T-helper 1 cell (primary cell): Measurements from ENCODE around the gene SNRPD2.
"Not testable (repeated sequence)": the region's sequence is repeated elsewhere in the genome, so short reads cannot be mapped to it uniquely, and the experiment has no call there.

Source experiments
- DNase-seq, 5 donors: peaks; one replicate each; pipeline ENCODE4 v3.0.0-alpha.2; 2012 to 2020

The SNRPD2 gene

DNA sequence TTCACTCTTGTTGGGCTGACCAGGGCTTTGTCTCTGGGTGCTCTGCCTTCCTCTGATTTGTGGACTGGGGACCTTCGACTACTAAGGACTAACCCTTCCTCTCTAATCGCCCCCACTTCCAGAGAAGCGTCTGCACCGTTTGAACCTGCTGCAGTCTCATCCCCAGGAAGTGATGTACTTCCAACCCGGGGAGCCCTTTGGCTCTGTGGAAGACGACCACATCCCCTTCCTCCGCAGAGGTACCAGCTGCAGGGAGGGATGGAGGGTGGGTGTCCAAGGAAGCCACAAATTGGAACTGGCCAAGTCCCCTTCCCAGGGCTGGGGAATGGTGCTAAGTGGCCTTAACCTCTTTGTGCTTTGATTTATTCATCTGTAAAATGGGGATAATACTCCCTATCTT is 9.9 kb upstream of the SNRPD2 start:
- DNase-seq: no peak

DNA sequence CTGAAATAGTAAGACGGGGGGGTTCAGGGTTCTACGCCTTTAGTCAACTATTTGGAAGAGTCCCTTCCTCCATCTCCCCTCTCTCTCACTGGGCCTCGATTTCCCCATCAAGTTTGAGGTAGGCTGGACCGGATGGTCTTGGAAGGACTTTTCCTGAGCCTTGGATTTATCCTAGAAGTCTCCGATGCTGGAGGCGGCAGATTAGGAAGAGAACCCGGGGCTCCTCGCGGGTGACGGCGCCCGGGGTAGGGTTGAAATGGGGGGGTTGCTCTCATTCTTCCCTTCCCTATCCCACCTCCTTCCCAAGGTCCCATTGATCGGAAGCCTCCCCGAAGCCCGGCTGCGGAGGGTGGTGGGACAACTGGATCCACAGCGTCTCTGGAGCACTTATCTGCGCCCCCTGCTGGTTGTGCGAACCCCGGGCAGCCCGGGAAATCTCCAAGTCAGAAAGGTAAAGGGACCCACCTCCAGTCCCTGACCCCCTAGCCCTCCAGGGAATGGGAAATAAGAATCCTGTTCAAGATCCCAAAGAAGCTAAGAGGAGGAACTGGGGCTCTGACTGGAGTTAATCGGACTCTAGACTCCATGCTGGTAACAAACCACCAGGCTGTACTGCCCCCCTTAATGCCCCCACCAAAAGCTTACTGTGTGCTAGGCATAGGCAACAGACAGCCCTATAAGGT is 1.5 kb upstream of the SNRPD2 start:
- peak; percentile 39 to 70 (median 58) for DNase-seq

DNA sequence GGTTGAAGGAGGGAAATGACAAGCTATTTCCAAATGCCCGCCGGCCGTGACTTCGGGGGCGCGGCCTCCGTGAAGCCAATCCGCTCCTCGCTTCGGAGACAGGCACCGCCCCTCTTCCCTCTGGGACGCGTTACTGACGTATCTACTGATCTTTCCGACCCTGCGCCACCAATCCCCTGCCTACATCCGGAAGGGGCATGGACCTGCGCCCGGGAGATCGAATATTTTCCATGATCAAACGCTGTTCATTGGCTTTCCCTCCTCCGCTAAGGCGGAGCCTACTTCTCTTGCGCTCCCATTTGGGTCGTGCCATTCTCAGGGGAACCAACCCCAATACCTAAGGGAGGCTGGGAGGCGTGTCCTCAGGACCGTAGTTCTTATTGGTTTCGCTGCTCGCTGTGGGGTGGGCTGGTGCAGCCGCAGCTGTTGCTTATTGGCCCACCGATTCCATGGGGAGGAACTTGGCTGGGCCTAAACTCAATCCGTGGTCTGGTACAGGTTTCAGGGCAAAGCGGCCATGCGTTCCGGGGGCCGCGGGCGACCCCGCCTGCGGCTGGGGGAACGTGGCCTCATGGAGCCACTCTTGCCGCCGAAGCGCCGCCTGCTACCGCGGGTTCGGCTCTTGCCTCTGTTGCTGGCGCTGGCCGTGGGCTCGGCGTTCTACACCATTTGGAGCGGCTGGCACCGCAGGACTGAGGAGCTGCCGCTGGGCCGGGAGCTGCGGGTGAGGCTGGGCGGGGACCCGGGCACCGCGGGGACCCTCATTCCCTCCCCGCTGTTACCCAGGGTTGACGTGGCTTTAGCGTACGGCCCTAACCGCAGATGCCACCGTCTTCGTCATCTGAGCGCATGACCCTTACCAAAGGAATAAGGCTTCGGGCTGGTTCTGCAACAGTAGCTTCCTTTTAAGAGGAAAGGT is 693 bp upstream of the SNRPD2 start, which contains the start of gene QPCTL:
QPCTL (plus strand) TSS at position 480 of the 919 bp plus-strand sequence; CDS start at position 518, 38 bp downstream.
- DNase-seq: peak; percentile 93 to 100 (median 97)

DNA sequence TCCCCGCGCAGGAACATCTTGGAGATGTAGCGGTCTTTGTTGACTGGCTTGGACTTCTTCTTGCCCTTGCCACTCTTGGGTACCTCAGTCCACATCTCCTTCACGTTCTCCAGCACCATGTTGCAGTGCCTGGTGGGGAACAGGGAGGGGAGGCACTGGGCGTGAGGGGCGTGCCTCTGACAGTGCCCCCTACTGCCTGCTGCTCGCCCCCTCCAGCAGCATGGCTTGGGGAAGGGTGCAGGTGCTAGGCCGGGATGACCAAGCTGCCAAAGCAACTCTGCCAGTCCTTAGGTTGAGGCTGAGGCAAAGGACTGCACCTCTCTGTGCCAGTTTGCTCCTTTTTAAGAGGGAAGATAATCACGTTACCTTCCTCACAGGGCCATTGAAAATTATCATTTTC is 4.2 kb downstream of the SNRPD2 start:
- no peak for DNase-seq

DNA sequence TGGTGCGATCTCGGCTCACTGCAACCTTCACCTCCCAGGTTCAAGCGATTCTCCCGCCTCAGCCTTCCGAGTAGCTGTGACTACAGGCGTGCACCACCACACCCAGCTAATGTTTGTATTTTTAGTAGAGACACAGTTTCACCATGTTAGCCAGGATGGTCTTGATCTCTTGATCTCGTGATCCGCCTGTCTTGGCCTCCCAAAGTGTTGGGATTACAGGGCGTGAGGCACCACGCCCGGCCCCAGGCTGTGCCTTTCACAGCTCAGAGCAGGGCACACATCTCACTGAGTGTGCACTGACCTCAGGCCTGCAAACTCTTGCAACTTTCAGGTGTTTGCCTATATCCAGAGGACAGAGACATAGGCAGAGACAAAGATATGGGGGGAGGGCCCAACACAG is 6.7 kb downstream of the SNRPD2 start:
- DNase-seq: not testable (repeated sequence)

DNA sequence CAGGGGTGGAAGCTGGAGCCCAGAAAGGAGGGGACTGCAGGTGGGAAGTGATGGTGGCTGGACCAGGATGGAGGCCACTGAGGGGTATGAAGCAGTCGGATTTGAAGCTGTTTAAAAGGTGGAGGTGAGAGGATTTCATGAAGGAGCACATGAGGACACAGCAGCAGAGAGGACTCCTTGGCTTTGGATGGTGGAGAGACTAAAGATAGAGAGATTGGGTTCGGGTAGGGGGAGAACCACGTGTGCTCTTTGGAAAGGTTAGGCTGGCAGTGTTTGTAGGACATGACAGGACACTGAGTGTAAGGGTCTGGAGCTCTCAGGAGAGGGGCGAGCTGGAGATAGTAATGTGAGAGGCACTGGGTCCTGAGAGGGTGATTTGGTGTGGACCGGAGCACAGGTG is 8.8 kb downstream of the SNRPD2 start:
- no peak for DNase-seq

DNA sequence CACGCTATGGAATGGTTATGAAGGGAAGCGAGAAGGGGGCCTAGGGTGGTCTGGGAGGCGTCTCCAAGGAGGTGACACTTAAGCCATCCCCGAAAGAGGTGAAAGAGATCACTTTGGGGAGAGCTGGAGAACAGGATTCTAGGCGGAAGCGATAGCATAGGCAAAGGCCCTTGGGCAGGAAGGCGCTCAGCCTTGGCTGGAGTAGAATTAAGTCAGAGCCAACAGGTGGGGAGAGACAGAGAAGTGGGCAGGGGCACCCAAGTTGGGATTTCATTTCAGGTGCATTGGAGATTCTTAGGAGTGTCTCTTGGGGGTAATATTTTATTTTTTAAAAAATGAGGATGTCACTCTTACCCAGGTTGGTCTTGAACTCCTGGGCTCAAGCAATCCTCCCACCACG is 9.6 kb downstream of the SNRPD2 start:
- no peak for DNase-seq

DNA sequence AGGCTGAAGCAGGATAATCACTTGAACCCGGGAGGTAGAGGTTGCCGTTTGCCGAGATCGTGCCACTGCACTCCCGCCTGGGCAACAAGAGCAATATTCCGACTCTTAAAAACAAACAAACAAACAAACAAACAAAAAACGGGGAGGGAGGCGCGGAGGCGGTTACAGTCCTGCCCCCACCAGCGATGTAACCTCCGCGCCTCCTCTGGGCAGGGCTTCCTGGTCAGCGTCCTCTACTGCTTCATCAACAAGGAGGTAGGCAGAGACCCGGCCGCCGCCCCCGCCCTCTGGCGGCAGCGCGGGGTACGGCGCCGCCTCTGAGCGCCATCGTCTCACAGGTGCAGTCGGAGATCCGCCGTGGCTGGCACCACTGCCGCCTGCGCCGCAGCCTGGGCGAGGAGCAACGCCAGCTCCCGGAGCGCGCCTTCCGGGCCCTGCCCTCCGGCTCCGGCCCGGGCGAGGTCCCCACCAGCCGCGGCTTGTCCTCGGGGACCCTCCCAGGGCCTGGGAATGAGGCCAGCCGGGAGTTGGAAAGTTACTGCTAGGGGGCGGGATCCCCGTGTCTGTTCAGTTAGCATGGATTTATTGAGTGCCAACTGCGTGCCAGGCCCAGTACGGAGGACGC is 10.2 kb downstream of the SNRPD2 start:
- DNase-seq: peak; percentile 71 to 91 (median 78)

DNA sequence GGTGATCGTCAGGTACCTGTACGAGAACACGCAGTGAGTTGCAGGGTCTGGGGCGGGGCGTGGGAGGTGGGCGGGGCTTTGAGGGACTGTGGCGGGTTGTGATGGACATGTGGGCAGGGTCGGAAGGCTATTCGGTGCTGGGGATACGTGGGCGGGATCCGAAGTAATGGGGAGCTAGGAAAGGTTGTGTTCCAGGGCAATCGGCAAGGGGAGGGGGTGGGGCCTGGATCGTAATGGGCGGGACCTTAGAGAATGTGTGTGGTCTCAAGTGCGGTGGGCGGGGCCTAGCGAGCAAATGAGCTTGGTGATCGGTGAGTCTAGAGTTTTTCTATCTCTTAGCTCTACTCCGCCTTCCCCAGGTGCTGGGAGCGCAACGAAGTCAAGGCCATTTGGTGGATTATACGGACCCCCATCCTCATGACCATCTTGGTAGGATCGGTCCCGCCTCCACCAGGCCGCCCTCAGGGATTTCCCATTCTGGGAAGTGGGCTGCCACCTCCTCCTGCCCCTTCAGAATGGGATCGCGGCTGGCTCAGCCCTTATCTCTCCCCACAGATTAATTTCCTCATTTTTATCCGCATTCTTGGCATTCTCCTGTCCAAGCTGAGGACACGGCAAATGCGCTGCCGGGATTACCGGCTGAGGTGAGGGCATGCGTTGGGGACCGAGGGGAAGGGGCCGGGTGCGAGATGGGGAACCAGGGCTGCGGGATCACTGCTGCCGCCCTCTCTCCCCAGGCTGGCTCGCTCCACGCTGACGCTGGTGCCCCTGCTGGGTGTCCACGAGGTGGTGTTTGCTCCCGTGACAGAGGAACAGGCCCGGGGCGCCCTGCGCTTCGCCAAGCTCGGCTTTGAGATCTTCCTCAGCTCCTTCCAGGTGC is 14.2 kb downstream of the SNRPD2 start:
- peak; percentile 72 to 94 (median 79) for DNase-seq

DNA sequence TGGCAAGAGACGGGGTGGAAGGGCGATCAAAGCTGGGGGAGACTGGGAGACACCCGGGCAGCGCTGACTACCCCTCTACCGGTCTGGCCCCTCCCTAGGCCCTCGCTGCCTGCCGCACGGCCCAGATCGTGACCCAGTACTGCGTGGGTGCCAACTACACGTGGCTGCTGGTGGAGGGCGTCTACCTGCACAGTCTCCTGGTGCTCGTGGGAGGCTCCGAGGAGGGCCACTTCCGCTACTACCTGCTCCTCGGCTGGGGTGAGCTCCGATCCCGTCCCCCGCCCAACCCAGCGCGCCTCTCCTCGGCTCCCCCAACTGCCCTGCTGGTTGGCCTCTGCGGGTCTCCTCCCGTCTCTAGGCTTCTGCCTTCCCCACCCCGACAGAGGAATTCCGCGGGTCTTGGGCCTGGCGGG is 14.9 kb downstream of the SNRPD2 start:
- peak in 4 of 5 donors; percentile 24 to 41 (median 37) for DNase-seq

DNA sequence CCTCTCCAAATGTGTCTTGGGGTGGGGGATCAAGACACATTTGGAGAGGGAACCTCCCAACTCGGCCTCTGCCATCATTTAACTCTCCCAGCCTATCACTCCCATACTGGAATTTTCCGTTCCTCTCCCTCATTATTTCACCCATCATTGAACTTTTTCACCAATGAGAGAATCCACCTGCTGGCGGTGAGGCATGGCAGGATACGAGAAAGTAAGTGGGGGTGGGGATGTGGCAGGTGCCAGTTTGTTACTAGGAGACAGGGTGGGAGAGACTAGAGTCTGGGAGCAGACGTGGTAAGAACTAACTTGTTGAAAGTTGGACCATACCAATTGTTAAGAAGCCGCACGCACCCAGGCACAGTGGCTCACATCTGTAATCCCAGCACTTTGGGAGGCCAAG is 16.8 kb downstream of the SNRPD2 start:
- no peak for DNase-seq

DNA sequence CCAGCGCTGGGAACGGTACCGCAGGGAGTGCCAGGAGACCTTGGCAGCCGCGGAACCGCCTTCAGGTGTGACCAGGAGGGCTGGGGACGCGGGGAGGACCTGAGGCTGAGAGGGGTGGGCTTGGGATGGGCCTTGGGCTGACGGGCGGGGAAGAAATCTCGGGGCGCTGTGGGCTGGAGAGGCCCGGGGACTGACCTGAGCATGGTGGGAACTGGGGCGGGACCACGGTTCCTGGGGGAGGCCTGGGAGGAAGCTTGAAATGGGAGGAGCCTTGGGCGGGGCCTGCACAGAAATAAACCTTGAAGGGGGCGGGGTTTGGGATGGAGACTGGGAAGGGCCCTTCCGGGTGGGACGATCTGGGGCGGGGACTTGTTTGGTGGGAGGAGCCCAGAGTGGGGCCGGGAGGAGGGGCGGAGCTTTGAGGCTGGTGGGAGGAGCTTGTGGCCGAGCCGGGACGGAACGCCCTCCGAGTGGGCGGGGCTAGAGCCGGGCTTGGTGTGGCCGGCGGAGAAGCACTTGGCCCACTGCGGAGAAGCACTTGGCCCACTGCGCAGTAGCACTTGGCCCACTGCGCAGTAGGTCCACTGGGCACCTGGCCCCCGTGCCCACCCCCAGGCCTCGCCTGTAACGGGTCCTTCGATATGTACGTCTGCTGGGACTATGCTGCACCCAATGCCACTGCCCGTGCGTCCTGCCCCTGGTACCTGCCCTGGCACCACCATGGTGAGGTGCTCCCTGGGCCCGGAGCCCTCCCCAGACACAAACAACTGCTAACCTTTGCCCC is 20.9 kb downstream of the SNRPD2 start:
- DNase-seq: peak; percentile 16 to 81 (median 34)

DNA sequence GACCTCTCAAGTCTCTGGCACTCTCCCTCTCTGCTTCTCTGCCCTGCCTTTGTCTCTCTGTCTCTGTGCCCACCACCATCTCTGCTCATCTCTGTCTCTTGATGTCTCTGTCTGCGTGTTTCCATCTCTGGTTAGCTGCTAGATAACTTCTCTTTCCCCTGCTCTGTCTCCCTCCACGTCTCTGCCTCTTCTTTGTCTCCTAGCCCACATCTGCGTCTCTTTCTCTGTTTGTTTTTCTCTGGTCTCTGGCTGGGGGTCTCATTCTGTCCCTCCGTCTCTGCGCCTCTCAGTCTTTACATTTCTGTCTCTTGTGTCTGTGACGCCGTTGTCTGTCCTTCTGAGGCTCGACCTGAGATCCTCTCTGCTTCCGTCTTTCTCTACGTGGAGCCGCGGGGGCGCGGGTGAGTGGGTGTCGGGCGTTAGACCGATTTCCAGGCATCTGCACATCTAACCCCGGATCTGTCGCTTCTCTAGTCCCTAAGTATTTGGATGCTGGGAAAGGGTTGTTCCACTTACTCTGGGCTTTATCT is 23.3 kb downstream of the SNRPD2 start:
- peak in 2 of 5 donors; percentile 27 to 35 for DNase-seq

DNA sequence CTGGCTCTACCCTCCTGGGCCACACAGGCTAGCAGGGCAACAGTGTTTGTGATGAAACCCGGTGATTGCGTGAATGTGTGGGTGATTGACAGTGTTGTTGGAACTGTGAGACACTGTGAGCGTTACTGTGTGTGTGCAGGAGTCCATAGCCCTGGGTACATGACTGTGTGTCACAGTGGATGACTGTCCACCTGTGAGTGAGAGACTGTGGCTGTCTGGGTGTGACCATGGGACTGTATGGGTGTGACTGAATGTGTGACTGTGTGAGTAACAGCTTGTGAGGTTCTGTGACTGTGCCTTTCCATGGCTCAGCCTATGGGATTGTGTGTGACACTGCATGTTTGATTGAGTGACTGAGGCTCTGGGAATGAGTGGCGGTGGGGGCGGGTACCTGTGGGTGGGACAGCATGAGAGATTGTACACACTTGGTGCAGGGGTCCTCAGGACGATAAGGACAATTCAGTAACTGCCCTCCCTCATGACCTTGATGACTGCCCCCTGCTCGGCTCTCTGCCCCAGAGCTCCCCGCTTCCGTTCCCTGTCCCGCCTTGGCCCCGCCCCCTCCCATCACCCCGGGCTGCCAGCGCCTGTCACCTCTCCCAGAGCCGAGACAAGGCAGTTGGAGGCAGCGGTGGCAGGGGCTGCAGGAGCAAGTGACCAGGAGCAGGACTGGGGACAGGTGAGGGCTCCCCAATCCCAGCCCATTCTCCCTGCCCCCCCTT is 24.0 kb downstream of the SNRPD2 start, which contains the start of gene GIPR:
GIPR (plus strand) TSS at position 602 of the 722 bp plus-strand sequence. CDS start 1,300 bp downstream, outside the sequence.
- peak; percentile 25 to 69 (median 45) for DNase-seq

DNA sequence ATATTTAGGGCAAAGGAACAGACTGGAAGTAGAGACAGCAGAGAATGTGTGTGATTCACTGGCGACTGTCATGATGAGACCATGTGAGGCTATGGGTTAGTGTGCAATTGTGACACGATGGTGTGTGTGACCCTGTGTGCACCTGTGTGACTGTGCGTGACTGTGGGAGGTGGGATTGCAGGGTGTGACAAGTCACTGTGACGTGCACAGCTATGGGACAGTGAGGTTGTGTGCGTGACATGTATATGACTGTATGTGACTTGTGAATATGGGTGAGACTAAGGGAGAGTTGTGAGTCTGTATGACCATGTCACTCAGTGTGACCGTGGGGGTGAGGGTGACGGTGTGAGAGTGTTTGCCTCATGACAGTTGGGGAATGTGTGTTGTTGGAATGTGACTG is 27.2 kb downstream of the SNRPD2 start:
- no peak for DNase-seq

DNA sequence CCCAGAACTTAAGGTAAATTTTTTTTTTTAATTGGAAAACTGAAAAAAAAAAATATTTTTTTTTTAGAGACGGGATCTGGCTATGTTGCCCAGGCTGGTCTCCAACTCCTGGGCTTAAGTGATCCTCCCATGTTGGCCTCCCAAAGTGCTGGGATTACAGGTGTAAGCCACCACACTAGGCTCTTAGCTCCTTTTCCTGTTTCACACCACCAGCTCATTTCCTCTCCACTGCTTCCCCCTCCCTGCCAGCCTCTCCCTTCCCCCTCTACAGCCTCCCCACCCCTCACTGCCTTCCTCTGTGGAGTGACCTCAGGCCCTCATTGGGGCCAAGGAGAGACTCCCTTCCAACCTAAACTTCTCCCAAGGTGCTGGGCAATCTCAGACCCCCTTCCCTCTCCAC is 28.0 kb downstream of the SNRPD2 start:
- DNase-seq: no peak

DNA sequence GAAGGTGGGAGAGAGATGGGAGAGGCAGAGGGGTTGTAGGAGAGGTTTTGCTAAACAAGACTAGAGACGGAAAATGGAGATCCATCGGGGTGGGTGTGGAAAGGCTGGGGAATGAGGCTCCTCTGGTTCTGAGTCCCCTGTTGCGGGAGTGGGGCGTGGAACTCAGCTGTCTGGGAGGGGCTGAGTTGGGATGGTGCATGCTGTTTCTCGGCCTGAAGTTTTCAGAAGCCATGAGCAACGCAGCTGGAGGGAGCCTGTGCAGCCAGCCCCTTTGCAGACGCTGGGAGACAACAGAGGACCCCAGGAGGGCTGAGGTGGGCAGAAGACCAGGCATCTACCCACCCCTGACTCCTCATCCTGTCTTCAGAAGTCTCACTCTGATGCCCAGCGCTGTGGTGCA is 31.1 kb downstream of the SNRPD2 start:
- DNase-seq: no peak

DNA sequence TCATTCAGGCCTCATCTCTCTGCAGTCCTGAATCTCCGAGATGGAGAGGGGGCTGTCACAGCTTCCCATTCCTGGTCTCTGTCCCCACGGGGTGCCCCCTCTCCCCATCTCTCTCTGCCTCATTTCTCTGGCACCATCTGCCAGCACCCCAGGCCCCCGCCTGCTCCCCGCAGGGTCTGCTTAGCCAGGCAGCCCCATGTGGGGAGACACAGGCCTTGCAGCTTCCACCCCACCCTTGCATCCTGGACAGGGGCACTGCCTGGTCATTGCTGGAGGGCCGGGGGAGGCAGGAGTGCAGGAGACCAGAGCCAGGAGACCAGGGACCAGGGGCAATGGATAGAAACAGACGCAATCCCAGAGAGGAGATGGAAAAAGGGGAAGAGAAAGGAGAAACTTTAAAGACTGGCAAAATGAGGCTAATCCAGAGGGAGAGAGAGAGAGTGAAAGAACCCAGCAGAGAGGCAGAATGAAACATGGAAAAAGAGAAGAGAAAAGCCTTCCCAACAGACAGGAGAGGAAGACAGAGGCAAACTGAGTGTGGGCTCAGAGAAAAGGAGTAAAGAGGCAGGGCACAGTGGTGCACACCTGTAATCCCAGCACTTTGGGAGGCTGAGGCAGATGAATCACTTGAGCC is 32.5 kb downstream of the SNRPD2 start:
- no peak for DNase-seq

DNA sequence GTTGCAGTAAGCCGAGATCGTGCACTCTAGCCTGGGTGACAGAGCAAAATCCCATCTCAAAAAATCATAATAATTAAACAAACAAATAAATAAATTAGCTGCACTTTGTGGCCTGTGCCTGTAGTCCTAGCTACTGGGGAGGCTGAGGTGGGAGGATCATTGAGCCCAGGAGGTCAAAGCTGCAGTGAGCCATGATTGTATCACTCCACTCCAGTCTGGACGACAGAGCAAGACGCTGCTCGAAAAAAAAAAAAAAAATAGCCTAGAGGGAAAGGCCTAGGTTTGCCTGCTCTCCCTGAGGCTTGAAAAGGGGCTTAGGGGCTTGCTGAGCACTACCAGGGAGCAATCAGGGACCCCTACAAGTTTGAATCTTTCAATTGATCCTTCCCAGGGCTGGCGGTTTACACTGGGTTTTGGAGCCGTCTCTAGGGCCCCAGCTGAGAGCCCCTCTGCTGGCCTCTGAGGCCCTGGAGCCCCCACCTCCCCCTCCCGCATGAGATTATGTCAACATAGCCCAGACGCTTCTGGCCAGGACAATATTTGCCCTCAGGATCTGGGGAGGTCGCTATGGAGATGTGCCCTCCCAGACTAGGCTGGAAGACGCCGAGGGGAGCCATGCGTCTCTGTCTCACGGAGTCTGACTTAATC is 34.1 kb downstream of the SNRPD2 start:
- DNase-seq: no peak
